Spleen (tissue), 11 donors: ENCODE measurements around the gene LTF. TPM values are rescaled to one million over a fixed set of nuclear protein-coding genes. Genes with fewer than 3 reads are reported as not detected.

Source experiments
- DNase-seq: peaks from one replicate; pipeline ENCODE4 v3.0.0-alpha.2; 2020
- H3K27ac ChIP-seq, 8 donors: fragments of 200-600 bp; sonication (generic) in 7 of 8; 1 replicate in 4 of 8; 2 replicates in 4 of 8; pipeline versions ENCODE4 v1.5.0 to v1.8.0; 2016 to 2021; ENCODE audit warnings: inconsistent platforms in 4 of 8, mild to moderate bottlenecking in 4 of 8, moderate library complexity in 1 of 8
- H3K27me3 ChIP-seq, 7 donors: fragments of 200-600 bp; sonication (generic) in 6 of 7; replicated peaks in 1 of 7; 1 replicate in 4 of 7; 2 replicates in 3 of 7; pipeline versions ENCODE4 v1.5.0 to v1.8.0; 2016 to 2021; ENCODE audit warnings: inconsistent platforms in 3 of 7, mild to moderate bottlenecking in 1 of 7
- H3K36me3 ChIP-seq, 6 donors: fragments of 200-600 bp; sonication (generic) in 5 of 6; 1 replicate in 4 of 6; 2 replicates in 2 of 6; pipeline versions ENCODE4 v1.5.0 to v1.8.0; 2016 to 2021; ENCODE audit warnings: inconsistent platforms in 2 of 6
- H3K4me1 ChIP-seq, 6 donors: fragments of 200-600 bp; sonication (generic) in 5 of 6; 1 replicate in 3 of 6; 2 replicates in 3 of 6; pipeline versions ENCODE4 v1.5.0 to v1.8.0; 2016 to 2021; ENCODE audit warnings: inconsistent platforms in 3 of 6
- H3K4me3 ChIP-seq, 8 donors: fragments of 200-600 bp; sonication (generic) in 7 of 8; 1 replicate in 4 of 8; 2 replicates in 4 of 8; pipeline versions ENCODE4 v1.5.0 to v1.8.0; 2016 to 2021; ENCODE audit warnings: inconsistent platforms in 4 of 8, mild to moderate bottlenecking in 4 of 8, moderate library complexity in 2 of 8
- H3K9me3 ChIP-seq, 8 donors: fragments of 200-600 bp; sonication (generic) in 7 of 8; 1 replicate in 4 of 8; 2 replicates in 4 of 8; pipeline versions ENCODE4 v1.5.0 to v1.8.0; 2016 to 2021; ENCODE audit warnings: inconsistent platforms in 4 of 8
- CTCF ChIP-seq, 11 experiments: fragments of 200-600 bp in 7 of 11; fragments of 450-650 bp in 4 of 11; sonication (generic) in 4 of 11; IDR thresholded peaks in 8 of 11; conservative IDR thresholded peaks in 3 of 11; 1 replicate in 7 of 11; 2 replicates in 4 of 11; pipeline versions ENCODE4 v1.4.0 to v1.8.0; 2016 to 2021; ENCODE audit warnings: antibody characterized with exemption in 11 of 11, inconsistent platforms in 4 of 11, mild to moderate bottlenecking in 1 of 11
- POLR2A ChIP-seq, 3 donors: fragments of 450-650 bp; IDR thresholded peaks; one replicate each; pipeline ENCODE4 v1.5.1; 2017; ENCODE audit warnings: antibody characterized with exemption in 3 of 3, mild to moderate bottlenecking in 1 of 3
- POLR2AphosphoS5 ChIP-seq, 3 donors: sonication (generic); formaldehyde crosslinking; IDR thresholded peaks; one replicate each; pipeline ENCODE4 v1.5.1; 2017; ENCODE audit warnings: antibody characterized with exemption in 3 of 3
- WGBS, 5 donors: extraction: QIAGEN DNeasy Blood & Tissue Kit in 3 of 5; methylation state at CpG; one replicate each; pipeline versions ENCODE4 v1.1.5 to v1.1.7; 2013 to 2018; 5-methylcytosine and 5-hydroxymethylcytosine counted together
- intact Hi-C: fragments of 100-400 bp; cut with DNase I; formaldehyde crosslinking; loops from one replicate; pipeline ENCODE4 v1.15.0; 2023; ENCODE audit warnings: low total_unique reads
- polyA plus RNA-seq, 3 donors: library from polyadenylated mRNA; stranded (reverse); fragments of 200-250 nt; gene quantifications; one replicate each; pipeline ENCODE4 v1.2.1, GENCODE V29; 2013
- total RNA-seq, 7 donors: library from RNA; depleted of rRNA in 3 of 7; stranded (reverse); fragments of >200 nt in 3 of 7; fragmentation: NEBNext Ultra II Directional in 4 of 7; extraction: Animal tissue kit (Norgen Biotek cat#: 25700) in 4 of 7; gene quantifications; one replicate each; pipeline versions ENCODE4 v1.1.0 to v1.2.1, GENCODE V29; 2016 to 2021
- donor health status: healthy with polysubstance abuse.
- donor health status: DM: no; HTN: no; CAD: no; lungs with moderate emphysema.
- donor health status: DM: no; HTN: no; CAD: no.
- donor health status: Bipolar disorder and iron deficiency.
- donor health status: healthy.
- donor health status: DM: no; HTN: no; CAD: no.
- donor health status: DM: yes; HTN: yes; CAD: no.

Gene LTF
- total and polyA plus RNA-seq, 10 donors: 15.2 to 598 (median 56.0) TPM

- Histone ChIP-seq H3K4me1 (no peaks in the 10 kb centered on the region), H3K4me3 (no peak overlapping the region), H3K9me3 (no peaks in the 10 kb centered on the region), H3K36me3 (no peaks in the 10 kb centered on the region), H3K27ac (no peak overlapping the region), H3K27me3 (no peaks in the 10 kb centered on the region)
- intact Hi-C loops: no loop called here
- 93 to 99% (median 94%) methylated on average over 4 of the region's 4 CpGs for WGBS, 5 donors
- TF ChIP-seq POLR2A (IDR thresholded peaks at IDR 0.05): no peak
- no peak for TF ChIP-seq CTCF (IDR thresholded peaks at IDR 0.05 in 8 of 11, conservative IDR thresholded peaks at IDR 0.05 in 3 of 11)
- TF ChIP-seq POLR2AphosphoS5 (IDR thresholded peaks at IDR 0.05): no peak
- no peak for DNase-seq
Measured at GRCh38 chr3:46508850-46509591, 44.3 kb upstream of the LTF start.

- H3K36me3 ChIP-seq: no peaks in the 10 kb centered on the region
- 87 to 95% (median 91%) methylated on average over 3 of the region's 3 CpGs for WGBS, 5 donors
Measured at GRCh38 chr3:46506526-46506925, 41.8 kb upstream of the LTF start.

GRCh38 chr3:46505953-46506352 is 41.2 kb upstream of the LTF start:
- Histone ChIP-seq H3K27me3 (no peaks in the 10 kb centered on the region), H3K36me3 (no peaks in the 10 kb centered on the region), H3K4me1 (peaks cover 0 to 9% (median 6%) of the 10 kb centered on the region in 6 donors), H3K4me3 (no peak overlapping the region), H3K9me3 (no peaks in the 10 kb centered on the region), H3K27ac (no peak overlapping the region)
- 84 to 94% (median 86%) methylated on average over 10 of the region's 10 CpGs for WGBS, 5 donors
- DNase-seq: no peak
- no peak for TF ChIP-seq CTCF (IDR thresholded peaks at IDR 0.05 in 8 of 11, conservative IDR thresholded peaks at IDR 0.05 in 3 of 11)
- intact Hi-C loops: no loop called here

More at GRCh38 chr3:46506526-46506925, 41.8 kb upstream of the LTF start:
- no peak for DNase-seq
- intact Hi-C loops: no loop called here
- no peak overlapping the region for H3K4me3 ChIP-seq
- no peak overlapping the region for H3K27ac ChIP-seq
- no peaks in the 10 kb centered on the region for H3K9me3 ChIP-seq
- peaks cover 0 to 3% (median under 1%) of the 10 kb centered on the region in 6 donors for H3K4me1 ChIP-seq
- no peak for TF ChIP-seq POLR2A (IDR thresholded peaks at IDR 0.05)
- no peak for TF ChIP-seq CTCF (IDR thresholded peaks at IDR 0.05 in 8 of 11, conservative IDR thresholded peaks at IDR 0.05 in 3 of 11)
- no peak for TF ChIP-seq POLR2AphosphoS5 (IDR thresholded peaks at IDR 0.05)
- H3K27me3 ChIP-seq: no peaks in the 10 kb centered on the region

- intact Hi-C loops: no loop called here
- Histone ChIP-seq H3K4me3 (no peak overlapping the region), H3K27me3 (no peaks in the 10 kb centered on the region), H3K27ac (no peak overlapping the region), H3K9me3 (no peaks in the 10 kb centered on the region), H3K4me1 (peaks cover 0 to 14% (median 6%) of the 10 kb centered on the region in 6 donors), H3K36me3 (no peaks in the 10 kb centered on the region)
- DNase-seq: no peak
- TF ChIP-seq CTCF (IDR thresholded peaks at IDR 0.05 in 8 of 11, conservative IDR thresholded peaks at IDR 0.05 in 3 of 11) (no peak), POLR2AphosphoS5 (IDR thresholded peaks at IDR 0.05) (no peak), POLR2A (IDR thresholded peaks at IDR 0.05) (no peak)
- 63 to 80% (median 70%) methylated on average over 5 of the region's 5 CpGs for WGBS, 5 donors
Measured at GRCh38 chr3:46504789-46505188, 40.1 kb upstream of the LTF start.
